Measurements from ENCODE around the gene MAP4K4.

MAP4K4 gene

GRCh38 chr2:101693991-101694588 lies 3.4 kb upstream of the MAP4K4 start:
- no peak for DNase-seq

- no peak for DNase-seq
These were observed 1.0 kb upstream of the MAP4K4 start for GRCh38 chr2:101696272-101697123.

- DNase-seq: no peak
These were observed 722 bp downstream of the MAP4K4 start for GRCh38 chr2:101698014-101698843.

- DNase-seq: no peak
These were observed 1.6 kb downstream of the MAP4K4 start for GRCh38 chr2:101698844-101699754.

- no peak for DNase-seq
These were observed 2.4 kb downstream of the MAP4K4 start for GRCh38 chr2:101699755-101700461.

GRCh38 chr2:101704046-101704466 lies 6.5 kb downstream of the MAP4K4 start:
- DNase-seq: no peak

- DNase-seq: no peak
These were observed 7.5 kb downstream of the MAP4K4 start for GRCh38 chr2:101704816-101705578.

GRCh38 chr2:101706121-101706818 lies 8.8 kb downstream of the MAP4K4 start:
- no peak for DNase-seq

GRCh38 chr2:101706819-101707177 lies 9.3 kb downstream of the MAP4K4 start:
- no peak for DNase-seq

- no peak for DNase-seq
These were observed 12.5 kb downstream of the MAP4K4 start for GRCh38 chr2:101710036-101710435.

- no peak for DNase-seq
These were observed 13.2 kb downstream of the MAP4K4 start for GRCh38 chr2:101710471-101711318.

- no peak for DNase-seq
These were observed 16.6 kb downstream of the MAP4K4 start for GRCh38 chr2:101714118-101714517.

- DNase-seq: no peak
These were observed 19.8 kb downstream of the MAP4K4 start for GRCh38 chr2:101717071-101717845.

- DNase-seq: no peak
These were observed 21.0 kb downstream of the MAP4K4 start for GRCh38 chr2:101718479-101718878.

GRCh38 chr2:101718993-101719571 lies 21.6 kb downstream of the MAP4K4 start:
- DNase-seq: no peak

- no peak for DNase-seq
These were observed 23.2 kb downstream of the MAP4K4 start for GRCh38 chr2:101720732-101721131.

GRCh38 chr2:101722864-101723263 lies 25.4 kb downstream of the MAP4K4 start:
- no peak for DNase-seq

Measured in GOT3 (cell line).